Measurements from ENCODE around the gene OR10C1. TPM values are rescaled to one million over a fixed set of nuclear protein-coding genes. Genes with fewer than 3 reads are reported as not detected.

OR10C1 gene
- total and polyA plus RNA-seq, 2 donors (not counting 1 experiment from before 2014, with no cell fraction given) = not detected

GRCh38 chr6:29477923-29478450 is 38.9 kb downstream of the OR10C1 start:
- no peaks in the 10 kb centered on the region for H3K79me2 ChIP-seq (ENCODE audit: control insufficient read depth, insufficient read depth, low read length)
- H2AFZ ChIP-seq (ENCODE audit: low read length) = no peak overlapping the region
- H3K4me2 ChIP-seq (ENCODE audit: extremely low read depth, insufficient read depth, low read length) = no peak overlapping the region
- H3K4me3 ChIP-seq (replicated peaks in 1 of 4; ENCODE audit: control extremely low read depth in 1 of 4, insufficient read depth in 1 of 4, low read depth in 3 of 4, low read length in 4 of 4) = no peak overlapping the region
- TF ChIP-seq CTCF (conservative IDR thresholded peaks at IDR 0.05 in 1 of 2, IDR thresholded peaks at IDR 0.05 in 1 of 2; ENCODE audit: low read depth in 1 of 2, low read length in 2 of 2) (no peak), EZH2 (IDR thresholded peaks at IDR 0.05; ENCODE audit: low read length, missing control alignments) (no peak)
- no peaks in the 10 kb centered on the region for H3K9me3 ChIP-seq (ENCODE audit: control insufficient read depth, insufficient read depth, low read depth, low read length)
- H3K9ac ChIP-seq (ENCODE audit: insufficient read depth, low read length) = no peak overlapping the region
- H3K27me3 ChIP-seq (ENCODE audit: control insufficient read depth, insufficient read depth, low read length) = no peaks in the 10 kb centered on the region
- no peaks in the 10 kb centered on the region for H4K20me1 ChIP-seq (ENCODE audit: control insufficient read depth, extremely low read depth, insufficient read depth, low read length)
- no peaks in the 10 kb centered on the region for H3K4me1 ChIP-seq (ENCODE audit: control insufficient read depth, extremely low read depth, insufficient read depth, low read length)
- DNase-seq (ENCODE audit: low read depth in 2 of 2) = no peak
- H3K36me3 ChIP-seq (ENCODE audit: control insufficient read depth, insufficient read depth, low read length) = no peaks in the 10 kb centered on the region
- H3K27ac ChIP-seq (ENCODE audit: insufficient read depth, low read length) = no peak overlapping the region

GRCh38 chr6:29478740-29479139 is 39.6 kb downstream of the OR10C1 start:
- TF ChIP-seq CTCF (conservative IDR thresholded peaks at IDR 0.05 in 1 of 2, IDR thresholded peaks at IDR 0.05 in 1 of 2; ENCODE audit: low read depth in 1 of 2, low read length in 2 of 2) (no peak), EZH2 (IDR thresholded peaks at IDR 0.05; ENCODE audit: low read length, missing control alignments) (no peak)

GRCh38 chr6:29479560-29479959 is 40.5 kb downstream of the OR10C1 start:
- H3K79me2 ChIP-seq (ENCODE audit: control insufficient read depth, insufficient read depth, low read length) = no peaks in the 10 kb centered on the region
- no peaks in the 10 kb centered on the region for H3K36me3 ChIP-seq (ENCODE audit: control insufficient read depth, insufficient read depth, low read length)
- H3K27me3 ChIP-seq (ENCODE audit: control insufficient read depth, insufficient read depth, low read length) = no peaks in the 10 kb centered on the region
- no peak overlapping the region for H3K9ac ChIP-seq (ENCODE audit: insufficient read depth, low read length)
- no peak for TF ChIP-seq CTCF (conservative IDR thresholded peaks at IDR 0.05 in 1 of 2, IDR thresholded peaks at IDR 0.05 in 1 of 2; ENCODE audit: low read depth in 1 of 2, low read length in 2 of 2)
- TF ChIP-seq EZH2 (IDR thresholded peaks at IDR 0.05; ENCODE audit: low read length, missing control alignments) = no peak
- H3K4me2 ChIP-seq (ENCODE audit: extremely low read depth, insufficient read depth, low read length) = no peak overlapping the region
- H3K4me3 ChIP-seq (replicated peaks in 1 of 4; ENCODE audit: control extremely low read depth in 1 of 4, insufficient read depth in 1 of 4, low read depth in 3 of 4, low read length in 4 of 4) = no peak overlapping the region
- DNase-seq (ENCODE audit: low read depth in 2 of 2) = no peak
- H4K20me1 ChIP-seq (ENCODE audit: control insufficient read depth, extremely low read depth, insufficient read depth, low read length) = no peaks in the 10 kb centered on the region
- no peaks in the 10 kb centered on the region for H3K9me3 ChIP-seq (ENCODE audit: control insufficient read depth, insufficient read depth, low read depth, low read length)
- no peak overlapping the region for H2AFZ ChIP-seq (ENCODE audit: low read length)
- H3K4me1 ChIP-seq (ENCODE audit: control insufficient read depth, extremely low read depth, insufficient read depth, low read length) = no peaks in the 10 kb centered on the region
- no peak overlapping the region for H3K27ac ChIP-seq (ENCODE audit: insufficient read depth, low read length)

More at GRCh38 chr6:29478740-29479139, 39.6 kb downstream of the OR10C1 start:
- Histone ChIP-seq H3K4me2 (ENCODE audit: extremely low read depth, insufficient read depth, low read length) (no peak overlapping the region), H3K36me3 (ENCODE audit: control insufficient read depth, insufficient read depth, low read length) (no peaks in the 10 kb centered on the region), H3K4me1 (ENCODE audit: control insufficient read depth, extremely low read depth, insufficient read depth, low read length) (no peaks in the 10 kb centered on the region), H3K4me3 (replicated peaks in 1 of 4; ENCODE audit: control extremely low read depth in 1 of 4, insufficient read depth in 1 of 4, low read depth in 3 of 4, low read length in 4 of 4) (no peak overlapping the region), H4K20me1 (ENCODE audit: control insufficient read depth, extremely low read depth, insufficient read depth, low read length) (no peaks in the 10 kb centered on the region), H3K27me3 (ENCODE audit: control insufficient read depth, insufficient read depth, low read length) (no peaks in the 10 kb centered on the region), H3K79me2 (ENCODE audit: control insufficient read depth, insufficient read depth, low read length) (no peaks in the 10 kb centered on the region), H3K9me3 (ENCODE audit: control insufficient read depth, insufficient read depth, low read depth, low read length) (no peaks in the 10 kb centered on the region), H3K9ac (ENCODE audit: insufficient read depth, low read length) (no peak overlapping the region), H2AFZ (ENCODE audit: low read length) (no peak overlapping the region), H3K27ac (ENCODE audit: insufficient read depth, low read length) (no peak overlapping the region)
- DNase-seq (ENCODE audit: low read depth in 2 of 2) = no peak
